GM10266 (cell line): Measurements from ENCODE around the gene UQCRQ.

Source experiments
- DNase-seq: peaks from one replicate; pipeline ENCODE4 v3.0.0; 2012; ENCODE audit errors: extremely low spot score
- TF ChIP-seq, protein P1 (sequence below): IDR thresholded peaks from 2 replicates; pipeline ENCODE4 v1.5.1; 2012; ENCODE audit warnings: mild to moderate bottlenecking, low read depth; ENCODE audit not compliant: control insufficient read depth, insufficient read depth; ENCODE audit errors: missing control alignments

Gene UQCRQ

GRCh38 chr5:132822650-132823480, 43.6 kb upstream of the UQCRQ start:
- peak; percentile 44 for DNase-seq
- TF ChIP-seq, protein P1, sequence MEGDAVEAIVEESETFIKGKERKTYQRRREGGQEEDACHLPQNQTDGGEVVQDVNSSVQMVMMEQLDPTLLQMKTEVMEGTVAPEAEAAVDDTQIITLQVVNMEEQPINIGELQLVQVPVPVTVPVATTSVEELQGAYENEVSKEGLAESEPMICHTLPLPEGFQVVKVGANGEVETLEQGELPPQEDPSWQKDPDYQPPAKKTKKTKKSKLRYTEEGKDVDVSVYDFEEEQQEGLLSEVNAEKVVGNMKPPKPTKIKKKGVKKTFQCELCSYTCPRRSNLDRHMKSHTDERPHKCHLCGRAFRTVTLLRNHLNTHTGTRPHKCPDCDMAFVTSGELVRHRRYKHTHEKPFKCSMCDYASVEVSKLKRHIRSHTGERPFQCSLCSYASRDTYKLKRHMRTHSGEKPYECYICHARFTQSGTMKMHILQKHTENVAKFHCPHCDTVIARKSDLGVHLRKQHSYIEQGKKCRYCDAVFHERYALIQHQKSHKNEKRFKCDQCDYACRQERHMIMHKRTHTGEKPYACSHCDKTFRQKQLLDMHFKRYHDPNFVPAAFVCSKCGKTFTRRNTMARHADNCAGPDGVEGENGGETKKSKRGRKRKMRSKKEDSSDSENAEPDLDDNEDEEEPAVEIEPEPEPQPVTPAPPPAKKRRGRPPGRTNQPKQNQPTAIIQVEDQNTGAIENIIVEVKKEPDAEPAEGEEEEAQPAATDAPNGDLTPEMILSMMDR: peak; percentile 10

DNA sequence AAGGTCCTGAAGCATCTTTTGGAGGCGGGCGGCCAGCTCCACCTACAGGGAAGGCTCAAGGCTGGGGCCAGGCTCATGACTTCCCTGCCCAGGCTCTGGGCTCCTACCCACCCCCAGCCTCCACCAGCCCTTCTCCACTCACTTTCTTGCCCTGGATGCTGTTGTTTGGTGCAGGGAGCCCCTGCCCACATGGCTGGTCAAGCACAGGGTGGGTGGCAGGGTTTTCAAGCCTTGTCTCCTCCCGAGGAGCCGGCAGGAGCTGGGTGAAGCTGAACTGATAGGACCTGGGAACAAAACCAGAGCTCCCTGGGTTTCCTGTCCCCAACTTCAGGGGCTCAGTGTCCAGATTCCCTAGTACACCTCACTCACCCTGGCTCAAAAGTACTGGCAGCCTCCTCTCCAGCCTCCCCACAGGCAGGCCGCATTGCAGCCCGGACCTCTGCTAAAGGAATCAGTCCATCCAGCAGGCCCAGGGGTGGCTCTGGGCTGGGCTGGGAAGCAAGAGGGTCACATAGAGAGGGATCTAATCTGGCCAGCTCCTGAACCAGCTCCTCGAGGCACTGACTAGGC, 42.9 kb upstream of the UQCRQ start:
- TF ChIP-seq, protein P1: peak; percentile 12
- DNase-seq: no peak

- TF ChIP-seq, protein P1: no peak
- DNase-seq: peak; percentile 37
Observed at GRCh38 chr5:132824426-132824825, 42.0 kb upstream of the UQCRQ start.

GRCh38 chr5:132825033-132825833, 41.2 kb upstream of the UQCRQ start:
- TF ChIP-seq, protein P1: no peak
- peak; percentile 71 for DNase-seq

DNA sequence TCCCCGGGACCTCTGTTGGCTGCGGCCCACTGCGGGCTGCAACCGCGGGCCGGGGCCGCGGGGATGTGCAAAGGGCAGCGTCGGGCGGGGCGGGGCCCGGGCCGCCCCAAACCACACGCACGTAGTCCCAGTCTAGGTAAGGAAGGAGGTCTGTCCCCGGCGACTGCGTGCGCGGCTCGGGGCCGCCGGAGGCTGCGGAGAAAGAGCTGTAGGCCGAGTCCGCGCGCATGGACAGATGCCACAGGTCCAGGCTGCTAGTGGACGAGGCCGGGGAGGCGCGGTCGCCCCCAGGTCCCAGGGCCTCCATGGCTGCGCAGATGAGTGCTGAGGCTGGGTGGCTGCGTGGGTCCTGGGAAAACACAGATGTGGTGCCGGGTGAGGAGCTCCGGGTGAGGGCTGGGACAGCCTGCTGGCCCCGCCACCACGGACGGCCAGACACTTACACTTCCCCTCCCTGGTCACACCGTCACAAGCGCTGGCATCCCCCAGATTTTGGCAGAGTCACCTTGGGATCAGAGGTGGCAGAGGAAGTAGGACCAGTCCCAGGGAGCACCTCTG, 40.5 kb upstream of the UQCRQ start:
- peak; percentile 75 for DNase-seq
- TF ChIP-seq, protein P1: no peak

DNA sequence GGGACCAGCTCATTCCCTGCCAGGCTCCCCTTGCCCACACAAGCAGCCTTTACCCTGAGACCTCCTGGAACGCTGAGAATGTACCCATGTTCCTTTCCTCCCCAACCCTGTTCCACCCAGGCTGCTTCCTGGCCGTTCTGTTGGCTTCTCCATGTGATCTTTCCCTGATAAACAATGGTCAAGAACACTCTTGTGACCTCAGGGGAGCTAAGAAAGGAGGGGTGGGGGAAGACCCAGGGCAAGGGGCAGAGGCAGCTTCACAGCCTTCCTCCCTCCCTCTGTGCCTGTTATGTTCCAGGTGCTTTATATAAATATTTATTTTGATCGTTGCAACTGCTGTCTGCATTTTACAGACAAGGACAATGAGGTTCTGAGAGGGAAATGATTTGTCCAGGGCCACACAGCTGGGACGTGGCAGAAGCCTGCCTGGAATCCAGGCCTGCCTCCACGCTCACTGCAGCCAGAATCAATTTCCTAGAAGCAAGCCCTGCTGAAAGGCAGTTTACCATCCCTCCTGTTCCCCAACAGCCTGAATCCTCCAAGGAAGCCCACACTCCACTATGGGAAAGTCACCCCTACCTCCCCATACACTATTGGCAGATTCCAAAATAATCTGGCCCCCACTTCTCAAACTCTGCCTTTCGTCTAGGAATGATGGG, 39.9 kb upstream of the UQCRQ start:
- no peak for DNase-seq
- TF ChIP-seq, protein P1: no peak
